KOPT-K1 (cell line): ENCODE results near the gene CRYL1.
"Not testable (repeated sequence)": the region's sequence is repeated elsewhere in the genome, so short reads cannot be mapped to it uniquely, and the experiment has no call there.

Source experiments
- H3K27ac ChIP-seq: fragments of 200-600 bp; sonication (generic); 2 replicates; pipeline ENCODE4 v1.5.1; 2016; ENCODE audit warnings: antibody characterized with exemption, mild to moderate bottlenecking, low read depth, low read length; ENCODE audit not compliant: poor library complexity, severe bottlenecking
- H3K36me3 ChIP-seq: fragments of 200-600 bp; sonication (generic); 2 replicates; pipeline ENCODE4 v1.5.1; 2017; ENCODE audit warnings: antibody characterized with exemption, mild to moderate bottlenecking, low read length, moderate library complexity; ENCODE audit not compliant: insufficient read depth
- H3K9me3 ChIP-seq: fragments of 200-600 bp; sonication (generic); 2 replicates; pipeline ENCODE4 v1.5.1; 2017; ENCODE audit warnings: antibody characterized with exemption, low read length, mild to moderate bottlenecking; ENCODE audit not compliant: insufficient read depth, poor library complexity, severe bottlenecking

The CRYL1 gene

GRCh38 chr13:20435616-20436368 lies 89.9 kb downstream of the CRYL1 start:
- H3K9me3 ChIP-seq: no peaks in the 10 kb centered on the region
- H3K27ac ChIP-seq: no peak overlapping the region
- no peaks in the 10 kb centered on the region for H3K36me3 ChIP-seq

GRCh38 chr13:20434210-20434609 lies 91.4 kb downstream of the CRYL1 start:
- not testable (repeated sequence) for H3K27ac ChIP-seq, H3K36me3 ChIP-seq

GRCh38 chr13:20431687-20432384 lies 93.8 kb downstream of the CRYL1 start:
- no peaks in the 10 kb centered on the region for H3K9me3 ChIP-seq
- no peak overlapping the region for H3K27ac ChIP-seq

More at GRCh38 chr13:20434210-20434609, 91.4 kb downstream of the CRYL1 start:
- not testable (repeated sequence) for H3K9me3 ChIP-seq

GRCh38 chr13:20431080-20431479 lies 94.6 kb downstream of the CRYL1 start:
- no peaks in the 10 kb centered on the region for H3K36me3 ChIP-seq
- H3K9me3 ChIP-seq: no peaks in the 10 kb centered on the region
- H3K27ac ChIP-seq: no peak overlapping the region

More at GRCh38 chr13:20431687-20432384, 93.8 kb downstream of the CRYL1 start:
- H3K36me3 ChIP-seq: no peaks in the 10 kb centered on the region

- H3K36me3 ChIP-seq: no peaks in the 10 kb centered on the region
- H3K9me3 ChIP-seq: no peaks in the 10 kb centered on the region
- no peak overlapping the region for H3K27ac ChIP-seq
These were observed 95.4 kb downstream of the CRYL1 start for GRCh38 chr13:20430296-20430695.

GRCh38 chr13:20429682-20430081 lies 96.0 kb downstream of the CRYL1 start:
- no peaks in the 10 kb centered on the region for H3K36me3 ChIP-seq
- H3K27ac ChIP-seq: no peak overlapping the region
- no peaks in the 10 kb centered on the region for H3K9me3 ChIP-seq

GRCh38 chr13:20428666-20429644 lies 96.7 kb downstream of the CRYL1 start:
- Histone ChIP-seq H3K36me3 (no peaks in the 10 kb centered on the region), H3K9me3 (no peaks in the 10 kb centered on the region), H3K27ac (no peak overlapping the region)

GRCh38 chr13:20426766-20427448 lies 98.8 kb downstream of the CRYL1 start:
- Histone ChIP-seq H3K36me3 (no peaks in the 10 kb centered on the region), H3K9me3 (no peaks in the 10 kb centered on the region), H3K27ac (no peak overlapping the region)

- H3K27ac ChIP-seq: no peak overlapping the region
- H3K36me3 ChIP-seq: no peaks in the 10 kb centered on the region
- no peaks in the 10 kb centered on the region for H3K9me3 ChIP-seq
These were observed 99.8 kb downstream of the CRYL1 start for GRCh38 chr13:20425819-20426219.

GRCh38 chr13:20424949-20425348 lies 100.7 kb downstream of the CRYL1 start:
- H3K27ac ChIP-seq: no peak overlapping the region
- H3K9me3 ChIP-seq: no peaks in the 10 kb centered on the region
- no peaks in the 10 kb centered on the region for H3K36me3 ChIP-seq

- Histone ChIP-seq H3K9me3 (no peaks in the 10 kb centered on the region), H3K36me3 (no peaks in the 10 kb centered on the region), H3K27ac (no peak overlapping the region)
These were observed 101.2 kb downstream of the CRYL1 start for GRCh38 chr13:20424559-20424852.

- no peaks in the 10 kb centered on the region for H3K9me3 ChIP-seq
- H3K27ac ChIP-seq: no peak overlapping the region
- no peaks in the 10 kb centered on the region for H3K36me3 ChIP-seq
These were observed 103.3 kb downstream of the CRYL1 start for GRCh38 chr13:20422362-20422761.

GRCh38 chr13:20420938-20421337 lies 104.7 kb downstream of the CRYL1 start:
- Histone ChIP-seq H3K9me3 (no peaks in the 10 kb centered on the region), H3K27ac (no peak overlapping the region), H3K36me3 (no peaks in the 10 kb centered on the region)

- H3K27ac ChIP-seq: no peak overlapping the region
These were observed 106.7 kb downstream of the CRYL1 start for GRCh38 chr13:20418953-20419352.

More at GRCh38 chr13:20418953-20419352, 106.7 kb downstream of the CRYL1 start:
- Histone ChIP-seq H3K9me3 (no peaks in the 10 kb centered on the region), H3K36me3 (no peaks in the 10 kb centered on the region)
